WTC11 (cell line): ENCODE data around the gene IL2RA. TPM values are rescaled to one million over a fixed set of nuclear protein-coding genes. Genes with fewer than 3 reads are reported as not detected.
"Not testable (repeated sequence)": the region's sequence is repeated elsewhere in the genome, so short reads cannot be mapped to it uniquely, and the experiment has no call there.

Source experiments
- ATAC-seq: fragments of 200-7000 bp; cut with Tn5 transposase; 2 replicates; pipeline ENCODE4 v1.10.0; 2021; ENCODE audit warnings: mild to moderate bottlenecking, moderate library complexity
- CTCF ChIA-PET: fragments of 300-600 bp; sonication (Branson Sonifier 250); formaldehyde crosslinking; loops from one replicate; lab custom pipeline; 2021; ENCODE audit warnings: antibody characterized with exemption; lab: Charles Lee
- POLR2A ChIA-PET: fragments of 350-600 bp; sonication (Branson Sonifier 250); formaldehyde crosslinking; loops from one replicate; lab custom pipeline; 2021; ENCODE audit warnings: antibody characterized with exemption; lab: Charles Lee
- DNase-seq: peaks from one replicate; pipeline ENCODE4 v3.0.0; 2021; ENCODE audit warnings: low spot score
- H3K27ac Mint-ChIP-seq: 2 replicates; pipeline ENCODE4 v1.8.0; 2021; ENCODE audit warnings: mixed read lengths
- H3K27me3 Mint-ChIP-seq: 2 replicates; pipeline ENCODE4 v1.8.0; 2021; ENCODE audit warnings: low read depth, mild to moderate bottlenecking, moderate library complexity, mixed read lengths
- H3K36me3 Mint-ChIP-seq: 2 replicates; pipeline ENCODE4 v1.8.0; 2021; ENCODE audit warnings: mixed read lengths
- H3K4me1 Mint-ChIP-seq: 2 replicates; pipeline ENCODE4 v1.8.0; 2022; ENCODE audit warnings: mixed read lengths
- H3K4me3 Mint-ChIP-seq: 2 replicates; pipeline ENCODE4 v1.8.0; 2021; ENCODE audit warnings: mild to moderate bottlenecking, moderate library complexity, mixed read lengths
- H3K9me3 Mint-ChIP-seq: 2 replicates; pipeline ENCODE4 v1.8.0; 2021; ENCODE audit warnings: mixed read lengths
- CBFB ChIP-seq: sonication (generic); formaldehyde crosslinking; IDR thresholded peaks from 2 replicates; pipeline ENCODE4 v1.8.1; 2022; ENCODE audit warnings: mild to moderate bottlenecking, low read depth, missing genetic modification reagents
- CREB1 ChIP-seq: sonication (generic); formaldehyde crosslinking; IDR thresholded peaks from 2 replicates; pipeline ENCODE4 v1.8.0; 2023; ENCODE audit warnings: mild to moderate bottlenecking, missing genetic modification reagents
- CREM ChIP-seq: sonication (generic); formaldehyde crosslinking; IDR thresholded peaks from 2 replicates; pipeline ENCODE4 v1.8.1; 2022; ENCODE audit warnings: mild to moderate bottlenecking, missing genetic modification reagents, moderate library complexity
- ESRRA ChIP-seq: sonication (generic); formaldehyde crosslinking; IDR thresholded peaks from 2 replicates; pipeline ENCODE4 v1.8.1; 2022; ENCODE audit warnings: mild to moderate bottlenecking, missing genetic modification reagents, borderline replicate concordance
- FOXJ3 ChIP-seq: sonication (generic); formaldehyde crosslinking; IDR thresholded peaks from 2 replicates; pipeline ENCODE4 v1.9.0; 2021; ENCODE audit warnings: missing genetic modification reagents, mild to moderate bottlenecking, borderline replicate concordance
- GTF2I ChIP-seq: fragments of 250-450 bp; sonication (Bioruptor Pico); conservative IDR thresholded peaks from 2 replicates; pipeline ENCODE4 v1.4.0; 2021; ENCODE audit warnings: mild to moderate bottlenecking
- JAZF1 ChIP-seq: fragments of 250-450 bp; sonication (Bioruptor Pico); IDR thresholded peaks from 2 replicates; pipeline ENCODE4 v1.9.0; 2021; ENCODE audit warnings: moderate library complexity, mild to moderate bottlenecking, inconsistent platforms
- KAT7 ChIP-seq: sonication (generic); formaldehyde crosslinking; IDR thresholded peaks from 2 replicates; pipeline ENCODE4 v1.8.1; 2023; ENCODE audit warnings: missing genetic modification reagents, mild to moderate bottlenecking, borderline replicate concordance
- NFYB ChIP-seq: sonication (generic); formaldehyde crosslinking; conservative IDR thresholded peaks from 2 replicates; pipeline ENCODE4 v1.8.0; 2022; ENCODE audit warnings: low read depth, missing genetic modification reagents
- PRRX2 ChIP-seq: fragments of 250-450 bp; sonication (Bioruptor Pico); IDR thresholded peaks from 2 replicates; pipeline ENCODE4 v1.8.0; 2021; ENCODE audit warnings: mild to moderate bottlenecking
- SOX15 ChIP-seq: fragments of 250-450 bp; sonication (Bioruptor Pico); IDR thresholded peaks from 2 replicates; pipeline ENCODE4 v1.9.0; 2021; ENCODE audit warnings: mild to moderate bottlenecking
- TEAD1 ChIP-seq: sonication (generic); formaldehyde crosslinking; IDR thresholded peaks from 2 replicates; pipeline ENCODE4 v1.8.0; 2022; ENCODE audit warnings: mild to moderate bottlenecking, missing genetic modification reagents
- TP53 ChIP-seq: sonication (generic); formaldehyde crosslinking; IDR thresholded peaks from 2 replicates; pipeline ENCODE4 v1.8.1; 2023; ENCODE audit warnings: mild to moderate bottlenecking, missing genetic modification reagents
- ZNF263 ChIP-seq: sonication (generic); formaldehyde crosslinking; IDR thresholded peaks from 2 replicates; pipeline ENCODE4 v1.8.1; 2022; ENCODE audit warnings: low read depth, mild to moderate bottlenecking, moderate library complexity, missing genetic modification reagents
- total RNA-seq: library from RNA; stranded (reverse); gene quantifications from 3 replicates; pipeline ENCODE4 v1.2.3, GENCODE V29; 2021
- TF ChIP-seq, protein P1 (sequence below): fragments of 200-600 bp; IDR thresholded peaks from 2 replicates; pipeline ENCODE4 v1.8.0; 2022; ENCODE audit warnings: antibody characterized with exemption
- TF ChIP-seq, protein P2 (sequence below): sonication (generic); formaldehyde crosslinking; IDR thresholded peaks from 2 replicates; pipeline ENCODE4 v1.8.0; 2022; ENCODE audit warnings: mild to moderate bottlenecking, missing genetic modification reagents
- TF ChIP-seq, protein P3 (sequence below): fragments of 250-450 bp; sonication (Bioruptor Pico); IDR thresholded peaks from 2 replicates; pipeline ENCODE4 v1.8.0; 2021; ENCODE audit warnings: mild to moderate bottlenecking
- TF ChIP-seq, protein P4 (sequence below): sonication (generic); formaldehyde crosslinking; IDR thresholded peaks from 2 replicates; pipeline ENCODE4 v1.8.1; 2022; ENCODE audit warnings: low read depth, missing genetic modification reagents, borderline replicate concordance
- TF ChIP-seq, protein P5 (sequence below): sonication (generic); formaldehyde crosslinking; conservative IDR thresholded peaks from 2 replicates; pipeline ENCODE4 v1.8.1; 2022; ENCODE audit warnings: mild to moderate bottlenecking, missing genetic modification reagents

IL2RA gene
- total RNA-seq, 1 experiment from 2014 or later = 0.31 TPM

DNA sequence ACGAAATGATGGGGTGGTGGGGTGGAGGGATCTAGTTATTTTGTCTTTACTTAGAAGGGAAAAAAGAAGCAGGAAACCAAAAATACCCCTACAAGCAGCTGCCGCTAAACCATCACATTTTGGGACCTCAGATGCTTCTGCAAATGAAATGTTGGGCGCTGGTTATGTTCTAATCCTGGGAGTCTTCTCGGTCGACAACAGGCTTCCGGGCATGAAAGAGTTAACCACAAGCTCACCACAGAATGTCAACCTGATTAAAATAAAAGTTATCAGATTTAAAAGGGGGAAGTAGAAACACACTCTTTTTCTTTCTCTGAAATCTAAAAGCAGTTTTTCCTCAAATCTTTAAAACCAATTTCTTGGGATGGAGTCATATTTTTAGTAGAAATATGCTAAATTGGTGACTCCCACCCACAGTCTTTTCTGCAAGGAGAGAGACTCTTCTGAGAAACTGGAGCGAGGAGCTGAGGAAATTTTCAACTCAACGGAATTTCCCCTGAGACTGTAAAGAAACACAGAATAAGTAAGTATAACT lies 16.8 kb downstream of the IL2RA start (continued):
- TF ChIP-seq SOX15 (CRISPR knock-in tag) (no peak), TP53 (no peak), NFYB (no peak), KAT7 (no peak), PRRX2 (no peak), FOXJ3 (CRISPR knock-in tag) (no peak), ZNF263 (no peak)
- TF ChIP-seq, protein P1, sequence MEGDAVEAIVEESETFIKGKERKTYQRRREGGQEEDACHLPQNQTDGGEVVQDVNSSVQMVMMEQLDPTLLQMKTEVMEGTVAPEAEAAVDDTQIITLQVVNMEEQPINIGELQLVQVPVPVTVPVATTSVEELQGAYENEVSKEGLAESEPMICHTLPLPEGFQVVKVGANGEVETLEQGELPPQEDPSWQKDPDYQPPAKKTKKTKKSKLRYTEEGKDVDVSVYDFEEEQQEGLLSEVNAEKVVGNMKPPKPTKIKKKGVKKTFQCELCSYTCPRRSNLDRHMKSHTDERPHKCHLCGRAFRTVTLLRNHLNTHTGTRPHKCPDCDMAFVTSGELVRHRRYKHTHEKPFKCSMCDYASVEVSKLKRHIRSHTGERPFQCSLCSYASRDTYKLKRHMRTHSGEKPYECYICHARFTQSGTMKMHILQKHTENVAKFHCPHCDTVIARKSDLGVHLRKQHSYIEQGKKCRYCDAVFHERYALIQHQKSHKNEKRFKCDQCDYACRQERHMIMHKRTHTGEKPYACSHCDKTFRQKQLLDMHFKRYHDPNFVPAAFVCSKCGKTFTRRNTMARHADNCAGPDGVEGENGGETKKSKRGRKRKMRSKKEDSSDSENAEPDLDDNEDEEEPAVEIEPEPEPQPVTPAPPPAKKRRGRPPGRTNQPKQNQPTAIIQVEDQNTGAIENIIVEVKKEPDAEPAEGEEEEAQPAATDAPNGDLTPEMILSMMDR = no peak

DNA sequence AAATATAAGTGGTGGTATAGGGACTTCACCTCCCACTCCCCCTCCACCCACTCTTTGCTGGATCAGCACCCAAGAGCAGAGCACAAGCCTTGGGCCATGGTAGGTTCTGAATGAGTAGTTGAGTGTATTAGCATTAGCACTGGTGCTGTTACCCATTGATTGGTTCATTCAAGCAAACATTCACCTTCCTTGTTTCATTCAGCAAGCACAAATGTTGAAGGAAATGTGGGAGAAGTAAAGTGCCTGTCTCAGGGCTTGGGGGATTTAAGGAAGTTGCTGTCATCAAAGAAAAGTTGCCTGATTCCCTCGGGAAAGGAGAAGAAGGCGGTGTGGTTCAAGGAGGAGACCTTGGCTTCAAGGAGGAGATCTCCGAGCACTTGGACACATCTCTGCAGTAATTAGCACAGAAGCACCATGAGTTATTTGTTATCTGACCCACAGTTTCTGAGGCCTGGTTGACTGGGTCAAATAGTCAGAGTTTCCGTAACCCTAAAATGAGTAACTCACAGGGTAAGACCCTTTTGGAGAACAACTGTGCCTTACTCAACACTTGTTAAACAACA lies 17.3 kb downstream of the IL2RA start:
- CTCF ChIA-PET = no interaction called here
- TF ChIP-seq ZNF263 = no peak
- TF ChIP-seq, protein P2, sequence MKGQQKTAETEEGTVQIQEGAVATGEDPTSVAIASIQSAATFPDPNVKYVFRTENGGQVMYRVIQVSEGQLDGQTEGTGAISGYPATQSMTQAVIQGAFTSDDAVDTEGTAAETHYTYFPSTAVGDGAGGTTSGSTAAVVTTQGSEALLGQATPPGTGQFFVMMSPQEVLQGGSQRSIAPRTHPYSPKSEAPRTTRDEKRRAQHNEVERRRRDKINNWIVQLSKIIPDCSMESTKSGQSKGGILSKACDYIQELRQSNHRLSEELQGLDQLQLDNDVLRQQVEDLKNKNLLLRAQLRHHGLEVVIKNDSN (CRISPR knock-in tag) = no peak
- TF ChIP-seq CREM (CRISPR knock-in tag) = no peak
- no peak for TF ChIP-seq JAZF1
- no peaks in the 10 kb centered on the region for H3K27me3 Mint-ChIP-seq
- H3K9me3 Mint-ChIP-seq = no peaks in the 10 kb centered on the region
- DNase-seq (no peak), ATAC-seq (no peak)
- POLR2A ChIA-PET = no interaction called here
- H3K4me1 Mint-ChIP-seq = no peaks in the 10 kb centered on the region
- H3K27ac Mint-ChIP-seq = no peak overlapping the region
- H3K4me3 Mint-ChIP-seq = no peak overlapping the region
- H3K36me3 Mint-ChIP-seq = no peaks in the 10 kb centered on the region

DNA sequence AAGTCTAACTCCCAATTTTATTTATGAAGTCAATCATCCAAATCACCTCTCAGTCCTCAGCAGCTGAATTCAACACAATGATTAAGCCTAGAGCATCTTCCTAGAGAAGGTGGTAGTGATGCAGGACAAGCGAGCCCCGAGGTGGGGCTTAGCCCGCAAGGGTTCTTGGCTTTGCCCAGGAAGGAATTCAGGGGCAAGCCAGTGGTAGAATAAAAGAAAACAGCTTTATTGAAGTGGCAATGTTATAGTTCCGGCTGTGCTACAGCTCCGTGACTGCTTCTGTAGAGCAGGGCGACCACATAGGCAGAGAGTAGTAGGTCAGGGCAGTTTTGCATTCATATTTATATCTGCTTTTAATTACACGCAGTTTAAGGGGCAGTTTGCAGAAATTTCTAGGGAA lies 18.1 kb downstream of the IL2RA start:
- DNase-seq = no peak
- POLR2A ChIA-PET = interaction anchor here (0.5 kb wide), 1 partner anchor 18 kb away, joined by 8 read pairs; the partner anchor contains the start of gene IL2RA
- no peaks in the 10 kb centered on the region for H3K9me3 Mint-ChIP-seq

DNA sequence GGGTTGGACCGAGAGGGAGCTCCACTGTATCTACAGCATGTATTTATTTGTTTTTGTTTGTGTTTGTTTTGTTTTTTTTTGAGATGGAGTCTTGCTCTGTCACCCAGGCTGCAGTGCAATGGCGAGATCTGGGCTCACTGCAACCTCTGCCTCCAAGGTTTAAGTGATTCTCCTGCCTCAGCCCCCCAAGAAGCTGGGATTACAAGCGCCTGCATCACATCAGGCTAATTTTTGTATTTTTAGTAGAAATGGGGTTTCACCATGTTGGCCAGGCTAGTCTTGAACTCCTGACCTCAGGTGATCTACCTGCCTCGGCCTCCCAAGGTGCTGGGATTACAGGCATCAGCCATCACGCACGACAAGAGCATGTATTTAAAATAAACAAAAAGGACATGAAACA lies 18.8 kb downstream of the IL2RA start:
- H3K4me3 Mint-ChIP-seq, H3K9me3 Mint-ChIP-seq, ATAC-seq, POLR2A ChIA-PET, H3K4me1 Mint-ChIP-seq, H3K27ac Mint-ChIP-seq, H3K27me3 Mint-ChIP-seq, H3K36me3 Mint-ChIP-seq, DNase-seq: not testable (repeated sequence)
- CTCF ChIA-PET = interaction anchor here (2.2 kb wide), 1 partner anchor 43 kb away, joined by 5 read pairs; no protein-coding TSS in a partner anchor

More for the DNA sequence above, 18.1 kb downstream of the IL2RA start:
- no peak for ATAC-seq
- Mint-ChIP-seq H3K27ac (no peak overlapping the region), H3K27me3 (no peaks in the 10 kb centered on the region), H3K4me1 (no peaks in the 10 kb centered on the region), H3K4me3 (no peak overlapping the region), H3K36me3 (no peaks in the 10 kb centered on the region)
- no peak for TF ChIP-seq CREB1 (CRISPR knock-in tag)
- no peak for TF ChIP-seq PRRX2
- TF ChIP-seq NFYB = no peak
- TF ChIP-seq CBFB (CRISPR knock-in tag) = no peak
- TF ChIP-seq FOXJ3 (CRISPR knock-in tag) = no peak
- no peak for TF ChIP-seq ZNF263
- TF ChIP-seq, protein P3, sequence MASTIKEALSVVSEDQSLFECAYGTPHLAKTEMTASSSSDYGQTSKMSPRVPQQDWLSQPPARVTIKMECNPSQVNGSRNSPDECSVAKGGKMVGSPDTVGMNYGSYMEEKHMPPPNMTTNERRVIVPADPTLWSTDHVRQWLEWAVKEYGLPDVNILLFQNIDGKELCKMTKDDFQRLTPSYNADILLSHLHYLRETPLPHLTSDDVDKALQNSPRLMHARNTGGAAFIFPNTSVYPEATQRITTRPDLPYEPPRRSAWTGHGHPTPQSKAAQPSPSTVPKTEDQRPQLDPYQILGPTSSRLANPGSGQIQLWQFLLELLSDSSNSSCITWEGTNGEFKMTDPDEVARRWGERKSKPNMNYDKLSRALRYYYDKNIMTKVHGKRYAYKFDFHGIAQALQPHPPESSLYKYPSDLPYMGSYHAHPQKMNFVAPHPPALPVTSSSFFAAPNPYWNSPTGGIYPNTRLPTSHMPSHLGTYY = no peak
- TF ChIP-seq SOX15 (CRISPR knock-in tag) = no peak
- no peak for TF ChIP-seq GTF2I (CRISPR knock-in tag)
- TF ChIP-seq ESRRA = no peak
- TF ChIP-seq, protein P4, sequence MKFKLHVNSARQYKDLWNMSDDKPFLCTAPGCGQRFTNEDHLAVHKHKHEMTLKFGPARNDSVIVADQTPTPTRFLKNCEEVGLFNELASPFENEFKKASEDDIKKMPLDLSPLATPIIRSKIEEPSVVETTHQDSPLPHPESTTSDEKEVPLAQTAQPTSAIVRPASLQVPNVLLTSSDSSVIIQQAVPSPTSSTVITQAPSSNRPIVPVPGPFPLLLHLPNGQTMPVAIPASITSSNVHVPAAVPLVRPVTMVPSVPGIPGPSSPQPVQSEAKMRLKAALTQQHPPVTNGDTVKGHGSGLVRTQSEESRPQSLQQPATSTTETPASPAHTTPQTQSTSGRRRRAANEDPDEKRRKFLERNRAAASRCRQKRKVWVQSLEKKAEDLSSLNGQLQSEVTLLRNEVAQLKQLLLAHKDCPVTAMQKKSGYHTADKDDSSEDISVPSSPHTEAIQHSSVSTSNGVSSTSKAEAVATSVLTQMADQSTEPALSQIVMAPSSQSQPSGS = no peak
- TF ChIP-seq, protein P5, sequence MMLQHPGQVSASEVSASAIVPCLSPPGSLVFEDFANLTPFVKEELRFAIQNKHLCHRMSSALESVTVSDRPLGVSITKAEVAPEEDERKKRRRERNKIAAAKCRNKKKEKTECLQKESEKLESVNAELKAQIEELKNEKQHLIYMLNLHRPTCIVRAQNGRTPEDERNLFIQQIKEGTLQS (CRISPR knock-in tag) = no peak
- no peak for TF ChIP-seq TEAD1 (CRISPR knock-in tag)
- CTCF ChIA-PET = no interaction called here
